Measurements from ENCODE around the gene HS1BP3.

The HS1BP3 gene

GRCh38 chr2:20574930-20575329 lies 76.0 kb downstream of the HS1BP3 start:
- no peak for DNase-seq
- in situ Hi-C loops (cut with HindIII; ENCODE audit: low pct_ligation_motif_present, low pct_unique_long_range_greater_than_20kb, low sequenced_read_pairs): no loop called here

DNA sequence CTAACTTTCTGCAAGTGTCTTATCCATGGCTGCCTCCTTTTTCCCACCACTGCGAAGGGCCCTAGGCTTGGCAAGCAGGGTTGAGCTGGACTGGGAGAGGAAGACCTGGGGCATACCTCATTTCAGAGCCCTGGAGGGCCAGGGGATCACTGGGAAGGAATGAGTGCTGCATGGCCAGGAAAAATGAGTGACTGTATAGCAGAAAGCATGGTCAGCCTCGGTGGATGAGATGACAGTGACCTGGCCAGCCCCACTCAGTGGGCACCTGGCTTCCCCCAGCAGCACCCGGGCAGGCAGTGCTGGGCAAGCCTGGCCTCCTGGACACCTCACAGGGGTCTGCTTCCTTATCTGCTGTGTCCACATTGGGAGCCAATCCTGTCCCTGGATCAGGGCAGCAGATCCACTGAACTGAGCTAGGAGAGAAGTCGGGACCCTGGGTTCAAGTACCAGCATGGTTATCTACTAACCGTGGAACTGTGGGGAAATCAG lies 76.4 kb downstream of the HS1BP3 start:
- no peak for DNase-seq
- in situ Hi-C loops (cut with HindIII; ENCODE audit: low pct_ligation_motif_present, low pct_unique_long_range_greater_than_20kb, low sequenced_read_pairs): no loop called here

DNA sequence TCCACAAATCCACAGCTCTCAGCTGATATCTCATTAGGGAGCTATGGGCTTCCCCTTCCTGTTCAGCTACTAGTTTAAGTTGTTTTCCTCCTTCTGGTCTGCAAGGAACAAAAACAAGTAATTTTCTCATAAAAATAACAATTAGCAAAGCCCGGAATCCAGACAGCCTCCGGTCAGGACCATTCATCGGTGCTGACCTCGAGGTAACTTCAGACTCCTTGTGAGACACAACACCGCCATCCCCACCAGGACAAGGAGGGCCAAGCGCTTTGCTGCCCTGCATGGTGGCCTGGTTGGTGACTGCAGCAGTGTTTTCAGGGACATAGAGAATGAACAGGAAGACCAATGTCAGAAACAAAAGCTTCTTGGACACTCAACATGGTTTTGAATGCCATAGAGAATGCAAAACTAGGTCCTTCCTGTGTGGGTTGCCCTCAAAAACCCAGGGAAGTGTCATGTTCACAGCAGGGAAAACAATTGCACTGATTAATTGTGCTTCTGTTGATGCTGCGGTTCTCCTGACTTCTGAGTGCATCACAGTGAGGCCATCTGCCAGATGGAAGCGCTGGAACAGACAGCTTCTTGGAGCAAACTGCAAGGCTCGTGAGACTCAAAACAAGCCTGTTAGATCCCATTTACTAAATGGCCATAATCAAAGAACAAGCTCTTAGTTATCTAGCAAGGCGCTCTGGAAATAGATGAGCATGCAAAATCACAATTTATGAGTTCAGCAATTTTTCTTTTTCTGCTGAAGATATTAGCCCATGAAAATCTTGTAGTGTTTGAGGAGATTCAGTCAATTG lies 77.1 kb downstream of the HS1BP3 start:
- in situ Hi-C loops (cut with HindIII; ENCODE audit: low pct_ligation_motif_present, low pct_unique_long_range_greater_than_20kb, low sequenced_read_pairs): no loop called here
- no peak for DNase-seq

DNA sequence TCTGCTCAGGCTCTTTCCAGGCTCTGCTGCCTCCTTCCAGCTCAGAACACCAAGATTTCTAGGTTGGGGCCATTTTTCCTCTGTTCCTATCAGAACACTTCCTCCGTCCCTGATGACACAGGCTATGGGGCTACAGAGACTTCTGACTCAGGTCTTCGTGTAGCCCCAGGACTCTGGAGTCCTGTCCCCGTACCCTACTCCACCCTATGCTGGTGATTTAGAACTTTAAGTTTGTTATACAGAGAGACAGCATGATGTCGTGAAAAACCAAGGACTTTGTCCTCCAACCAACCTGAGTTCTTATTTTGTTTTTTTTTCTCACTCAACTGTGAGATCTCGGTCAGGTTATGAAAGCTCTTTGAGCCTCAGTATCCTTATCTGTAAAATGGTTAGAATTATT lies 78.7 kb downstream of the HS1BP3 start:
- DNase-seq: no peak
- in situ Hi-C loops (cut with HindIII; ENCODE audit: low pct_ligation_motif_present, low pct_unique_long_range_greater_than_20kb, low sequenced_read_pairs): no loop called here

DNA sequence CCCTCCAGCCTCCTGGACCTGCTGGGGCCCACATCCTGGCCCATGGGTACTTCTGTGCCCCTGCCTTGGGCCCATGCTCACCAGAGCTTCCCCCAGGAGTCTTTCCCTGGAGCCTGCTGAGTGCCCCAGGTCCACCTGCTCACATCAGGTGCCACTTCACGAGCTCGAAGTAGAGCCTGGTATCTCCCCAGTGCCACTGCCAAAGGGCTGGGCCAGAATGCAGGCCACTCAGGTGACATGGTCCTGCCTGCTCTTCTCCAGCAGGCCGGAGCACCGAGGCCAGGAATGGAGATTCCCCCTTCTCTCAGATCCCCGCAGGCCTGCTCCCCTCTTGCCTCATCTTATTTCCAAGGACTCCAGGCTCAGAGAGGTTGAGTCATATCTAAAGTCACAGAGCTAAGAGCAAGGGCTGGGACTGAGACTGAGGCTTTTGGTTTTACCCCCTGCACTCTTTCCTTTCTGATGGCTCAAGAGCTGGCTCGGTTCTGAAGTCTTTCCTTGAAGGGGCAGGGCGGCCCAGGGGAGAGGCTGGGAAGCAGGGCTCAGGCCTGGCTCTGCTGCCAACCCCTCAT lies 79.2 kb downstream of the HS1BP3 start:
- in situ Hi-C loops (cut with HindIII; ENCODE audit: low pct_ligation_motif_present, low pct_unique_long_range_greater_than_20kb, low sequenced_read_pairs): no loop called here
- no peak for DNase-seq

GRCh38 chr2:20571231-20571630 lies 79.7 kb downstream of the HS1BP3 start:
- no peak for DNase-seq
- in situ Hi-C loops (cut with HindIII; ENCODE audit: low pct_ligation_motif_present, low pct_unique_long_range_greater_than_20kb, low sequenced_read_pairs): no loop called here

GRCh38 chr2:20570249-20570648 lies 80.6 kb downstream of the HS1BP3 start:
- in situ Hi-C loops (cut with HindIII; ENCODE audit: low pct_ligation_motif_present, low pct_unique_long_range_greater_than_20kb, low sequenced_read_pairs): no loop called here
- no peak for DNase-seq

- no peak for DNase-seq
- in situ Hi-C loops (cut with HindIII; ENCODE audit: low pct_ligation_motif_present, low pct_unique_long_range_greater_than_20kb, low sequenced_read_pairs): no loop called here
Observed at GRCh38 chr2:20569464-20570223, 81.3 kb downstream of the HS1BP3 start.

DNA sequence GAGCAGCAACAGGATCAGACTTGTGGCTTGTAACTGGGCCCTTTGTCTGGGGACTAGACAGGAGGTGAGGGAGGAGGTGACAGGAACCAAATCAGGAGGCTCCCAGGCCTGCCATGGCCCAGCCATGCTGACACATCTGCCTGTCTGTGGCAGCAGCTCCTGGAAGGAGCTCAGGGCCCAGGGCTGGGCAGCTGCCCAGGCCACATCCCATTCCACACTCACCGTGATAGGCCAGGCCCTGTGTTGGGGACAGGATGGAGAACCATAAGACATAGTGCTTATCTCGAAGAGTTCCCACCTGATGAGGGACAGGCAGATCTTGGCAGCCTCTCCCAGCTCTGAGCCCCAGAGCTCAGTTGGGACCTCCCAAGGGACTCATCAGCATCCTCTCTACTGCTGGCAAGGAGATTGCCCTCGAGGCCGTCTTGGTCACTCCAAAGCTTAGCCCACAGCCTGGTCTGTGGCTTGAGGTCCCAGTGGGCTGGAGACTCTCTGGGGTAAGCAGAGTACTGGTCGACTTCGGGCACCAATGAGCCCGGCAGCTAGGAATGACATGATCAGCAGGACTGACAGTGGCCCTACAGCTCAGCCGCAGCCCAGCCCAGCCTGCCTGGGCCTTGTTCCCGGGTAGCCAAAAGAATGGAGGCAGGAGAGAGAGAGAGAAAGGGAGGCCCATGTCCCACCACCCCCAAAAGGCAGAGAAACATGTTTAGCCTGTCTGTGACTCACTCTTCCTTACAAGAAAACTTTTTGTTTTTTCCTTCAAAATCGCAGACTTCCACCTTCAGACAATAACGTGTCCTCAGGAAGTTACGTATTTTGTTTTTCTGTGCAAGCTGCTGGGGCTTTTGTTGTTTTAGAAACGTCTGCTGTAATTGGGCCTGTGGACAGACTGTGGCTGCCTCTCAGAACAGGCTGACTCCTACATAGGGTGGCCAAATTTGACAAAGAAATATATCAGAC lies 82.1 kb downstream of the HS1BP3 start:
- in situ Hi-C loops (cut with HindIII; ENCODE audit: low pct_ligation_motif_present, low pct_unique_long_range_greater_than_20kb, low sequenced_read_pairs): no loop called here
- no peak for DNase-seq

GRCh38 chr2:20567926-20568179 lies 83.0 kb downstream of the HS1BP3 start:
- in situ Hi-C loops (cut with HindIII; ENCODE audit: low pct_ligation_motif_present, low pct_unique_long_range_greater_than_20kb, low sequenced_read_pairs): no loop called here
- no peak for DNase-seq

All from ACHN (cell line).